Posterior vena cava (tissue), 2 donors: ENCODE measurements around the gene HILPDA. TPM values are rescaled to one million over a fixed set of nuclear protein-coding genes. Genes with fewer than 3 reads are reported as not detected.
"Not testable (repeated sequence)": the region's sequence is repeated elsewhere in the genome, so short reads cannot be mapped to it uniquely, and the experiment has no call there.

Experiments used
- DNase-seq: peaks from one replicate; pipeline ENCODE4 v3.0.0-alpha.2; 2020; ENCODE audit warnings: low spot score
- intact Hi-C, 2 donors: fragments of 100-400 bp; cut with DNase I; formaldehyde crosslinking; loops; one replicate each; pipeline versions ENCODE4 v1.14.1 to v1.14.2; 2022 to 2023
- total RNA-seq, 2 donors: library from RNA; stranded (reverse); fragmentation: NEBNext Ultra II Directional; extraction: Animal tissue kit (Norgen Biotek cat#: 25700); gene quantifications; one replicate each; pipeline ENCODE4 v1.2.1, GENCODE V29; 2021
- donor health status: DM: yes; HTN: yes; CAD: no.
- donor health status: DM: yes; HTN: yes; CAD: no.

HILPDA gene
- total RNA-seq, 2 donors from 2014 or later, result 12.8 to 18.1 TPM

- DNase-seq, result no peak
- intact Hi-C loops, result loop anchor here in 1 of 2 donors (2.0 kb wide), 1 partner anchor 29 kb away; no protein-coding TSS in a partner anchor
These were observed 612 bp downstream of the HILPDA start for GRCh38 chr7:128456255-128456725.

GRCh38 chr7:128457385-128457784 is 1.7 kb downstream of the HILPDA start:
- intact Hi-C loops, result loop anchor here in 1 of 2 donors (2.0 kb wide), 1 partner anchor 31 kb away; no protein-coding TSS in a partner anchor
- not testable (repeated sequence) for DNase-seq

- intact Hi-C loops, result no loop called here
- DNase-seq, result no peak
These were observed 3.3 kb downstream of the HILPDA start for GRCh38 chr7:128458956-128459355.

- DNase-seq, result no peak
- intact Hi-C loops, result no loop called here
These were observed 3.8 kb downstream of the HILPDA start for GRCh38 chr7:128459394-128459878.

- no peak for DNase-seq
- intact Hi-C loops, result loop anchor here in 1 of 2 donors (5.0 kb wide), 1 partner anchor 35 kb away; no protein-coding TSS in a partner anchor
These were observed 6.8 kb downstream of the HILPDA start for GRCh38 chr7:128462460-128462859.

- intact Hi-C loops, result loop anchor here in 1 of 2 donors (5.0 kb wide), 1 partner anchor 36 kb away; no protein-coding TSS in a partner anchor
- not testable (repeated sequence) for DNase-seq
These were observed 7.7 kb downstream of the HILPDA start for GRCh38 chr7:128463345-128463744.

GRCh38 chr7:128463933-128464332 is 8.3 kb downstream of the HILPDA start:
- intact Hi-C loops, result loop anchor here in 1 of 2 donors (5.0 kb wide), 1 partner anchor 37 kb away; no protein-coding TSS in a partner anchor
- not testable (repeated sequence) for DNase-seq

GRCh38 chr7:128466871-128467270 is 11.2 kb downstream of the HILPDA start:
- DNase-seq, intact Hi-C loops: not testable (repeated sequence)

- peak; percentile 97 for DNase-seq
- intact Hi-C loops, result not testable (repeated sequence)
These were observed 21.0 kb downstream of the HILPDA start, which contains the start of gene METTL2B for GRCh38 chr7:128476402-128477335. Gene METTL2B, plus strand, starts transcription at chr7:128476748. Its CDS starts 18 bp downstream, at chr7:128476766.

- intact Hi-C loops, result not testable (repeated sequence)
These were observed 21.6 kb downstream of the HILPDA start for GRCh38 chr7:128477336-128477690.

GRCh38 chr7:128479082-128479481 is 23.4 kb downstream of the HILPDA start:
- intact Hi-C loops, DNase-seq: not testable (repeated sequence)

More at GRCh38 chr7:128477336-128477690, 21.6 kb downstream of the HILPDA start:
- DNase-seq, result not testable (repeated sequence)

GRCh38 chr7:128488134-128488533 is 32.5 kb downstream of the HILPDA start:
- DNase-seq, intact Hi-C loops: not testable (repeated sequence)

GRCh38 chr7:128497405-128497804 is 41.7 kb downstream of the HILPDA start:
- DNase-seq, result peak; percentile 69
- intact Hi-C loops, result no loop called here

- DNase-seq, intact Hi-C loops: not testable (repeated sequence)
These were observed 49.7 kb downstream of the HILPDA start for GRCh38 chr7:128505416-128505815.

- DNase-seq, intact Hi-C loops: not testable (repeated sequence)
These were observed 51.1 kb downstream of the HILPDA start for GRCh38 chr7:128506819-128507218.

GRCh38 chr7:128507321-128507993 is 51.8 kb downstream of the HILPDA start:
- DNase-seq, intact Hi-C loops: not testable (repeated sequence)
